HL-60/S4 treated with retinoic acid at 250 ng/mL for 4 days and 3 days (cell line): ENCODE measurements around the gene SYT17.

ENCODE experiments used
- in situ Hi-C: fragments of 300-500 bp; cut with MboI; formaldehyde crosslinking; loops from 2 replicates; pipeline ENCODE4 v1.7.0; 2022; ENCODE audit warnings: low sequenced_read_pairs

SYT17 gene

GRCh38 chr16:19291475-19291874 lies 123.4 kb downstream of the SYT17 start:
- in situ Hi-C loops, result no loop called here

- in situ Hi-C loops, result no loop called here
Observed at GRCh38 chr16:19292186-19292585, 124.1 kb downstream of the SYT17 start.

- in situ Hi-C loops, result no loop called here
Observed at GRCh38 chr16:19294156-19294649, 126.2 kb downstream of the SYT17 start.

- in situ Hi-C loops, result no loop called here
Observed at GRCh38 chr16:19295393-19295792, 127.4 kb downstream of the SYT17 start.

GRCh38 chr16:19297454-19297853 lies 129.4 kb downstream of the SYT17 start:
- in situ Hi-C loops, result no loop called here

GRCh38 chr16:19299565-19299964 lies 131.5 kb downstream of the SYT17 start:
- in situ Hi-C loops, result no loop called here

- in situ Hi-C loops, result no loop called here
Observed at GRCh38 chr16:19301931-19302330, 133.9 kb downstream of the SYT17 start.

- in situ Hi-C loops, result no loop called here
Observed at GRCh38 chr16:19304750-19305149, 136.7 kb downstream of the SYT17 start.

GRCh38 chr16:19305443-19305842 lies 137.4 kb downstream of the SYT17 start:
- in situ Hi-C loops, result no loop called here

- in situ Hi-C loops, result no loop called here
Observed at GRCh38 chr16:19307587-19308241, 139.7 kb downstream of the SYT17 start.

- in situ Hi-C loops, result no loop called here
Observed at GRCh38 chr16:19308392-19308791, 140.4 kb downstream of the SYT17 start.

GRCh38 chr16:19309178-19309577 lies 141.1 kb downstream of the SYT17 start:
- in situ Hi-C loops, result no loop called here

GRCh38 chr16:19314718-19315425 lies 146.8 kb downstream of the SYT17 start:
- in situ Hi-C loops, result no loop called here

GRCh38 chr16:19315889-19316433 lies 147.9 kb downstream of the SYT17 start:
- in situ Hi-C loops, result no loop called here

- in situ Hi-C loops, result no loop called here
Observed at GRCh38 chr16:19316846-19317245, 148.8 kb downstream of the SYT17 start.
